ENCODE data around the gene MBTPS2. TPM values are rescaled to one million over a fixed set of nuclear protein-coding genes. Genes with fewer than 3 reads are reported as not detected.
A peak's percentile ranks its signal among the peaks of the same experiment; 100 is the strongest.

The MBTPS2 gene
- total RNA-seq, 1 donor from 2014 or later = 15.0 TPM

DNA sequence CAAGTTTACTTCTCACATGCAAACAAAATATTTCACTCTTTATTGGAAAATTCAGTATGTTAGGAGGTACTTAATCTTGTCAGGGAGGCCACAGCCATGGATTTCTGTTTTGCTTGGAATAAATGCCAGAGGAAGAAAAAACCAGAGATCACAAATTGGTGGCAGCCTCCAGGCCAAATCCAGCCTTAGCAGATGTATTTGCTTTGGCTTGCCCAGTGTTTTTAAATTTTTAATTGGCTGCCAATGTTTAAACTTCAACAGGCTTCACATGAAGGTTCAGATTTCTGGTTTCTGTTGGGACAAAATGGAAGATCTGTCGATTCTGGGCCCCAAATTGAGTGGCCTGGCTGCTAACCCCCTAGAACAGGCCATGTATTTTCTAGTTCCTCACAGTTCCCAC lies 35.6 kb downstream of the MBTPS2 start:
- no peak for DNase-seq (ENCODE audit: low read depth, low spot score)
- Mint-ChIP-seq H3K27ac (ENCODE audit: unreplicated experiment) (no peak overlapping the region), H3K36me3 (ENCODE audit: low read depth) (no peaks in the 10 kb centered on the region), H3K27me3 (ENCODE audit: low read depth) (no peaks in the 10 kb centered on the region), H3K9me3 (no peaks in the 10 kb centered on the region), H3K4me3 (no peak overlapping the region), H3K4me1 (peaks cover 9% of the 10 kb centered on the region)
- TF ChIP-seq, protein P1, sequence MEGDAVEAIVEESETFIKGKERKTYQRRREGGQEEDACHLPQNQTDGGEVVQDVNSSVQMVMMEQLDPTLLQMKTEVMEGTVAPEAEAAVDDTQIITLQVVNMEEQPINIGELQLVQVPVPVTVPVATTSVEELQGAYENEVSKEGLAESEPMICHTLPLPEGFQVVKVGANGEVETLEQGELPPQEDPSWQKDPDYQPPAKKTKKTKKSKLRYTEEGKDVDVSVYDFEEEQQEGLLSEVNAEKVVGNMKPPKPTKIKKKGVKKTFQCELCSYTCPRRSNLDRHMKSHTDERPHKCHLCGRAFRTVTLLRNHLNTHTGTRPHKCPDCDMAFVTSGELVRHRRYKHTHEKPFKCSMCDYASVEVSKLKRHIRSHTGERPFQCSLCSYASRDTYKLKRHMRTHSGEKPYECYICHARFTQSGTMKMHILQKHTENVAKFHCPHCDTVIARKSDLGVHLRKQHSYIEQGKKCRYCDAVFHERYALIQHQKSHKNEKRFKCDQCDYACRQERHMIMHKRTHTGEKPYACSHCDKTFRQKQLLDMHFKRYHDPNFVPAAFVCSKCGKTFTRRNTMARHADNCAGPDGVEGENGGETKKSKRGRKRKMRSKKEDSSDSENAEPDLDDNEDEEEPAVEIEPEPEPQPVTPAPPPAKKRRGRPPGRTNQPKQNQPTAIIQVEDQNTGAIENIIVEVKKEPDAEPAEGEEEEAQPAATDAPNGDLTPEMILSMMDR (conservative IDR thresholded peaks at IDR 0.05) = no peak

- no peak overlapping the region for H3K27ac Mint-ChIP-seq (ENCODE audit: unreplicated experiment)
- no peaks in the 10 kb centered on the region for H3K27me3 Mint-ChIP-seq (ENCODE audit: low read depth)
- no peaks in the 10 kb centered on the region for H3K36me3 Mint-ChIP-seq (ENCODE audit: low read depth)
- TF ChIP-seq, protein P1 (conservative IDR thresholded peaks at IDR 0.05) = no peak
- no peak overlapping the region for H3K4me3 Mint-ChIP-seq
- DNase-seq (ENCODE audit: low read depth, low spot score) = no peak
- no peaks in the 10 kb centered on the region for H3K9me3 Mint-ChIP-seq
- H3K4me1 Mint-ChIP-seq = peaks cover 28% of the 10 kb centered on the region
These were observed 42.6 kb downstream of the MBTPS2 start for GRCh38 chrX:21881881-21882574.

- TF ChIP-seq, protein P1 (conservative IDR thresholded peaks at IDR 0.05) = no peak
- peaks cover 2% of the 10 kb centered on the region for H3K9me3 Mint-ChIP-seq
- DNase-seq (ENCODE audit: low read depth, low spot score) = no peak
- H3K27ac Mint-ChIP-seq (ENCODE audit: unreplicated experiment) = no peak overlapping the region
- no peak overlapping the region for H3K4me3 Mint-ChIP-seq
- H3K36me3 Mint-ChIP-seq (ENCODE audit: low read depth) = no peaks in the 10 kb centered on the region
- H3K4me1 Mint-ChIP-seq = peaks cover 40% of the 10 kb centered on the region
- H3K27me3 Mint-ChIP-seq (ENCODE audit: low read depth) = no peaks in the 10 kb centered on the region
These were observed 43.8 kb downstream of the MBTPS2 start for GRCh38 chrX:21883258-21883657.

DNA sequence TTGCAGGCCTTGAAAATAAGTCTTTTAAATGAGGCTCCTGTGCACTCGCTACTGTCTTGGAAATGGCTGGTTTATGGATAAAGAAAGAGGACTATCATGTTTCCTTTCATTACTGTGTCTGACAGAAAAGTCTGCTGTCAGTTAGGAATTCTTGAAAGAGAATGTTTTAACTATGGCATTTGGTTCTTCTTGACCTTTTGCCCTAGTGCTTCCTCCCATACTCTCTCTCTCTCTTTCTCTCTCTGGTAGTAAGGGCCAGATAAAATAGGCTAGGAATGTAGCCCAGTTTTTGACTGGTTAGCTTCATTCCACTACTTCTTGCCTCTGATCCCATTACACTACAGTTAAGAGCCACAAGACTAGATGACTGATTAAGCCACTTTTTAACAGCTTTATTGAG lies 46.2 kb downstream of the MBTPS2 start:
- TF ChIP-seq, protein P1 (conservative IDR thresholded peaks at IDR 0.05) = no peak
- DNase-seq (ENCODE audit: low read depth, low spot score) = no peak
- H3K4me3 Mint-ChIP-seq = peak overlapping the region; percentile 66
- H3K36me3 Mint-ChIP-seq (ENCODE audit: low read depth) = no peaks in the 10 kb centered on the region
- peak overlapping the region; percentile 75 for H3K27ac Mint-ChIP-seq (ENCODE audit: unreplicated experiment)
- H3K27me3 Mint-ChIP-seq (ENCODE audit: low read depth) = no peaks in the 10 kb centered on the region
- H3K9me3 Mint-ChIP-seq = peaks cover 5% of the 10 kb centered on the region
- peaks cover 40% of the 10 kb centered on the region for H3K4me1 Mint-ChIP-seq

- Mint-ChIP-seq H3K27me3 (ENCODE audit: low read depth) (no peaks in the 10 kb centered on the region), H3K4me3 (peak overlapping the region; percentile 55), H3K9me3 (no peaks in the 10 kb centered on the region), H3K4me1 (peaks cover 48% of the 10 kb centered on the region), H3K36me3 (ENCODE audit: low read depth) (no peaks in the 10 kb centered on the region), H3K27ac (ENCODE audit: unreplicated experiment) (peak overlapping the region; percentile 83)
- no peak for DNase-seq (ENCODE audit: low read depth, low spot score)
- TF ChIP-seq, protein P1 (conservative IDR thresholded peaks at IDR 0.05) = no peak
These were observed 65.9 kb downstream of the MBTPS2 start for GRCh38 chrX:21905313-21905712.
